ENCODE data around the gene CCDC142. TPM values are rescaled to one million over a fixed set of nuclear protein-coding genes. Genes with fewer than 3 reads are reported as not detected.

The CCDC142 gene
- total RNA-seq, 2 donors from 2014 or later = 28.0 to 28.3 TPM

- no peaks in the 10 kb centered on the region for H3K4me1 ChIP-seq (replicated peaks)
- no peak for DNase-seq (ENCODE audit: low spot score)
- intact Hi-C loops (cut with DNase I) = no loop called here
- no peaks in the 10 kb centered on the region for H3K27me3 ChIP-seq (replicated peaks; ENCODE audit: insufficient read depth)
- no peaks in the 10 kb centered on the region for H3K9me3 ChIP-seq
- WGBS = 87% methylated on average over 11 of the region's 11 CpGs
- H3K4me3 ChIP-seq = no peak overlapping the region
- H3K36me3 ChIP-seq = peaks cover 0 to 11% of the 10 kb centered on the region in 2 donors
- no peak overlapping the region for H3K27ac ChIP-seq
- TF ChIP-seq POLR2AphosphoS5 (IDR thresholded peaks at IDR 0.05) (no peak), POLR2A (IDR thresholded peaks at IDR 0.05) (no peak)
- TF ChIP-seq, protein P1, sequence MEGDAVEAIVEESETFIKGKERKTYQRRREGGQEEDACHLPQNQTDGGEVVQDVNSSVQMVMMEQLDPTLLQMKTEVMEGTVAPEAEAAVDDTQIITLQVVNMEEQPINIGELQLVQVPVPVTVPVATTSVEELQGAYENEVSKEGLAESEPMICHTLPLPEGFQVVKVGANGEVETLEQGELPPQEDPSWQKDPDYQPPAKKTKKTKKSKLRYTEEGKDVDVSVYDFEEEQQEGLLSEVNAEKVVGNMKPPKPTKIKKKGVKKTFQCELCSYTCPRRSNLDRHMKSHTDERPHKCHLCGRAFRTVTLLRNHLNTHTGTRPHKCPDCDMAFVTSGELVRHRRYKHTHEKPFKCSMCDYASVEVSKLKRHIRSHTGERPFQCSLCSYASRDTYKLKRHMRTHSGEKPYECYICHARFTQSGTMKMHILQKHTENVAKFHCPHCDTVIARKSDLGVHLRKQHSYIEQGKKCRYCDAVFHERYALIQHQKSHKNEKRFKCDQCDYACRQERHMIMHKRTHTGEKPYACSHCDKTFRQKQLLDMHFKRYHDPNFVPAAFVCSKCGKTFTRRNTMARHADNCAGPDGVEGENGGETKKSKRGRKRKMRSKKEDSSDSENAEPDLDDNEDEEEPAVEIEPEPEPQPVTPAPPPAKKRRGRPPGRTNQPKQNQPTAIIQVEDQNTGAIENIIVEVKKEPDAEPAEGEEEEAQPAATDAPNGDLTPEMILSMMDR (IDR thresholded peaks at IDR 0.05) = no peak
These were observed 52.3 kb downstream of the CCDC142 start for GRCh38 chr2:74430502-74430901.

DNA sequence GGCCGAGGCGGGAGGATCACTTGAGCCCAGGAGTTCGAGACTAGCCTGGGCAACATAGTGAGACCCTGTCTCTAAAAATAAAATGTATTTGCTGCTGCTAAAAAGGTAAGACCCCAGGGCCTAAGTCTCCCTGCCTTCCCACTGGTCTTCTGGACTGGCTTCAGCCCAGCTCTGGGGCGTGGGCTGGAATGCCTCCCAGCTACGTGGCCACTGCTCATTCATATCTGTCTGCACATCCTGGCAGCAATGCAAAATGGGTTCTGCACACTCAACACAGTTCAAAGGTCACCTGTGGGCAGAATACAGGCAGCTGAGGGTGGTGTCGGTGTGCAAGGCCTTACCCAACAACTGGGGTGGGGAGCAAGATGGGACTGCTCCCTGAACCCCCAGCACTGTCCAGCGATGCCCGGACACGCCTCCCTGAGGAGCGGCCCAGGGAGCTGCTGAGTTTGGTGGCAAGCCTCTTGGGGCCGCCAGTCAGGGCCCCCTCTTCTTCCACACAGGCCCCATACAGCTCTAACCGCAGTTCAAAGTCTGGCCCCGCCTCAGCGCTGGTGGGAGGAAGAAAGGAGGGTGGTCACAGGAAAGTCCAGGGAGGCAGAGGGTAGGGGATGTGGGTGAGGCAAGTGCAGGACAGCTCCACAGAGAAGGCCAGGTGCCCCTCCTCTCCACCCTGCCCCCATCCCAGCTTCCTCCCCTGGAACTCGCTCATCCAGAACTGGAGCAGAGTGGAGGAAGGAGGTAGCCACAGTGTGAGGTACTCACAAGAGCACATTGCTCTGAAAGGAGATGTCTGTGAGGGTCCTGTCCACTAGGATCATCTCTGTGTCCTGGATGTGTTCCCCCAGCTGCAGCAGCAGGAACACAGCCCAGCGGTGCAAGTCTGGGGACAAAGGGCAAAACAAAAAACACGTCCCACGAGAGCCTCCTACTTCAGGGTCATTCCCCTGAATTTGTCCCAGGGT lies 53.0 kb downstream of the CCDC142 start:
- WGBS = 84% methylated on average over 16 of the region's 18 CpGs
- no peak for DNase-seq (ENCODE audit: low spot score)
- no peaks in the 10 kb centered on the region for H3K9me3 ChIP-seq
- no peaks in the 10 kb centered on the region for H3K27me3 ChIP-seq (replicated peaks; ENCODE audit: insufficient read depth)
- TF ChIP-seq, protein P1 (IDR thresholded peaks at IDR 0.05) = no peak
- no peak for TF ChIP-seq POLR2AphosphoS5 (IDR thresholded peaks at IDR 0.05)
- no peak for TF ChIP-seq POLR2A (IDR thresholded peaks at IDR 0.05)
- peaks cover 0 to 11% of the 10 kb centered on the region in 2 donors for H3K36me3 ChIP-seq
- intact Hi-C loops (cut with DNase I) = no loop called here
- H3K27ac ChIP-seq = no peak overlapping the region
- H3K4me3 ChIP-seq = no peak overlapping the region
- H3K4me1 ChIP-seq (replicated peaks) = no peaks in the 10 kb centered on the region

DNA sequence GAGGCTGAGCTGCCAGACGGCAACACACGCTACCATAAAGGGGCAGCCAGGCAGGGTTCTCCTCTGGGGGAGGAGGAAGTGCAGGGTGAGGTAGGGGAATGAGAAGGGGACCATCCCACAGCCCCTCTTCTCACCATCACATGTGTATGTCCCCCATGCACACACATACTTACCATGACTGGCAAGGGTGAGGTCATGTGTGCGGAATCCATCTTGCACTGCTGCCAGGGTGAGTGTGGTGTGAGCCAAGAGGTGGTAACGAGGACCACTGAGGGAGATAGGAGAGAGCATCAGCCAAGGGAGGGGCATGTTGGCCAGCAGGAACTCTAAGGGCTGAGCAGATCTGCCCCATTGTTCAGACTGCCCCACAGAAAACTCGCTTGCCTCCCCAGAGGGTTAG lies 54.1 kb downstream of the CCDC142 start:
- Histone ChIP-seq H3K27me3 (replicated peaks; ENCODE audit: insufficient read depth) (no peaks in the 10 kb centered on the region), H3K4me1 (replicated peaks) (no peaks in the 10 kb centered on the region), H3K4me3 (no peak overlapping the region), H3K36me3 (peaks cover 0 to 11% of the 10 kb centered on the region in 2 donors), H3K27ac (no peak overlapping the region), H3K9me3 (no peaks in the 10 kb centered on the region)
- WGBS = 82% methylated on average over 5 of the region's 5 CpGs
- TF ChIP-seq POLR2A (IDR thresholded peaks at IDR 0.05) (no peak), POLR2AphosphoS5 (IDR thresholded peaks at IDR 0.05) (no peak)
- TF ChIP-seq, protein P1 (IDR thresholded peaks at IDR 0.05) = no peak
- intact Hi-C loops (cut with DNase I) = no loop called here
- no peak for DNase-seq (ENCODE audit: low spot score)

DNA sequence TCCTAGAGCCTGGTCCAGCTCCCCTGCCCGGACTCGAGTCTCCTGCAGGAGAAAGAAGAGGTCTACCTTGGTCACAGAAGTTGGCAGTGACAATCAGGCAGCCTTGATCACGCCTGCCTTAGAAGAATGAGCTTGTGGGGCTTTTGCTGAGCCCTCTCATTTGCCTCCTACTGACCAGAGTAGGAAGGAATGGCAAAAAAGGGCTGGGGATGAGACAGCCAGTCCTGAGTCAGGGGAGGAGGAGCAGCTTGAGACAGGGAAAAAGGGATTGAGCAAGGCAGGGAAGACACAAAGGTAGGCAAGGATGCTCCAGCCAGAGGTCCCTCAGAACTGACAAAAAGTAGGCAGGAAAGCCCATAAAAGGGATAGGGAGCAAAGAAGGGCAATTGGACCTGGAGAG lies 55.2 kb downstream of the CCDC142 start:
- 68% methylated on average over 3 of the region's 3 CpGs for WGBS
- no peaks in the 10 kb centered on the region for H3K4me1 ChIP-seq (replicated peaks)
- no peaks in the 10 kb centered on the region for H3K9me3 ChIP-seq
- H3K27me3 ChIP-seq (replicated peaks; ENCODE audit: insufficient read depth) = no peaks in the 10 kb centered on the region
- H3K4me3 ChIP-seq = no peak overlapping the region
- intact Hi-C loops (cut with DNase I) = no loop called here
- H3K36me3 ChIP-seq = peaks cover 0 to 11% of the 10 kb centered on the region in 2 donors
- DNase-seq (ENCODE audit: low spot score) = no peak
- H3K27ac ChIP-seq = no peak overlapping the region
- TF ChIP-seq POLR2A (IDR thresholded peaks at IDR 0.05) = no peak
- TF ChIP-seq, protein P1 (IDR thresholded peaks at IDR 0.05) = no peak
- TF ChIP-seq POLR2AphosphoS5 (IDR thresholded peaks at IDR 0.05) = no peak

All from prostate gland (tissue), 2 donors.